Left colon (tissue), 2 donors: ENCODE data around the gene C1QTNF9B. TPM values are rescaled to one million over a fixed set of nuclear protein-coding genes. Genes with fewer than 3 reads are reported as not detected.

Experiments used
- ATAC-seq: fragments of 200-7000 bp; cut with Tn5 transposase; one replicate; pipeline ENCODE4 v1.9.1; 2020; ENCODE audit warnings: mild to moderate bottlenecking, moderate library complexity
- DNase-seq, 2 donors: peaks; one replicate each; pipeline ENCODE4 v3.0.0-alpha.2; 2020
- intact Hi-C, 2 donors: fragments of 100-400 bp; cut with DNase I in 1 of 2; cut with micrococcal nuclease in 1 of 2; formaldehyde crosslinking; loops; one replicate each; pipeline versions ENCODE4 v1.11.2 to v1.14.0; 2022; cut with DNase I, micrococcal nuclease
- total RNA-seq, 2 donors: library from RNA; stranded (reverse); fragmentation: NEBNext Ultra II Directional; extraction: Animal tissue kit (Norgen Biotek cat#: 25700); gene quantifications; one replicate each; pipeline ENCODE4 v1.2.1, GENCODE V29; 2021
- donor health status: DM: no; HTN: no; CAD: no.
- donor health status: DM: yes; HTN: yes; CAD: no.

C1QTNF9B gene
- total RNA-seq, 2 donors from 2014 or later = not detected

DNA sequence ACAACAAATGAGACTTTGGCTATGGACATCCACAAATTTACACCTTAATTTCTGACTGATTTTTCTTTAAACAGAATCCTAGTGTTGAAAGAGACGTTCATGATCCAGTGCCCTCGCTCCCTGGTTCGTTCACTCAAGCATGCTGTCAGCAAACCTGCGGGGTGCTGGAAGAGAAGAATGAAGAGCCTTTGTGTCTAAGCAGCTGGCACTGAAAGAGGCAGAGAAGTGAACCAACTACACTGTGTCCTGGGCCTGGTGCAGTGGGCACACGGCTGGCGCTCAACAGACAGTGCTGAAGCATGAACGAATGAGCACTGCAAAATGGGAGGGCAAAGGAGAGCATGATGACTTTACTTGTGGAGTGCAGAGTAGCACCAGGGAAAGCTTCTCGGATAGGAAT is 54.9 kb downstream of the C1QTNF9B start:
- ATAC-seq = no peak
- intact Hi-C loops = no loop called here
- no peak for DNase-seq

Other genes starting within 250 kb of the C1QTNF9B start
- gene MIPEP, start 8.1 kb downstream of the C1QTNF9B start, total RNA-seq = 10 to 100 TPM; 24.2 to 30.4 TPM